Esophagus muscularis mucosa (tissue), 4 donors: ENCODE results near the gene PCBD1.

Source experiments
- CTCF ChIP-seq, 3 experiments: fragments of 200-600 bp in 2 of 3; fragments of 450-650 bp in 1 of 3; sonication (generic) in 2 of 3; IDR thresholded peaks; one replicate each; pipeline ENCODE4 v1.5.1; 2017 to 2019; ENCODE audit warnings: antibody characterized with exemption in 3 of 3, mild to moderate bottlenecking in 2 of 3, moderate library complexity in 1 of 3
- EP300 ChIP-seq: sonication (generic); formaldehyde crosslinking; IDR thresholded peaks from one replicate; pipeline ENCODE4 v1.6.1; 2017; ENCODE audit warnings: antibody characterized with exemption
- POLR2A ChIP-seq: fragments of 450-650 bp; IDR thresholded peaks from one replicate; pipeline ENCODE4 v1.6.1; 2017; ENCODE audit warnings: antibody characterized with exemption, moderate library complexity, mild to moderate bottlenecking, low read depth
- POLR2AphosphoS5 ChIP-seq, 2 donors: sonication (generic); formaldehyde crosslinking; IDR thresholded peaks; one replicate each; pipeline ENCODE4 v1.6.1; 2017; ENCODE audit warnings: antibody characterized with exemption in 2 of 2

GRCh38 chr10:70908406-70909296, 20.3 kb upstream of the PCBD1 start:
- TF ChIP-seq POLR2A (no peak), CTCF (IDR thresholded peaks at IDR 0.05) (no peak), POLR2AphosphoS5 (IDR thresholded peaks at IDR 0.05) (no peak), EP300 (no peak)
